Right lobe of liver (tissue), 6 donors: ENCODE results near the gene OR51G2. TPM values are rescaled to one million over a fixed set of nuclear protein-coding genes. Genes with fewer than 3 reads are reported as not detected.
"Not testable (repeated sequence)": the region's sequence is repeated elsewhere in the genome, so short reads cannot be mapped to it uniquely, and the experiment has no call there.

Source experiments
- ATAC-seq, 4 donors: fragments of 200-7000 bp; cut with Tn5 transposase; one replicate each; pipeline ENCODE4 v1.9.1; 2020; ENCODE audit warnings: mild to moderate bottlenecking in 4 of 4, moderate library complexity in 4 of 4
- DNase-seq, 3 donors: peaks; one replicate each; pipeline ENCODE4 v3.0.0-alpha.2; 2020
- H3K27ac ChIP-seq, 3 donors: fragments of 200-600 bp; one replicate each; pipeline ENCODE4 v1.8.0; 2022
- H3K27me3 ChIP-seq, 2 donors: fragments of 200-600 bp; one replicate each; pipeline ENCODE4 v1.8.0; 2022
- H3K36me3 ChIP-seq, 4 donors: fragments of 200-600 bp; sonication (generic) in 1 of 4; one replicate each; pipeline versions ENCODE4 v1.5.1 to v1.8.0; 2017 to 2022; ENCODE audit warnings: control low read depth in 1 of 4
- H3K4me1 ChIP-seq, 4 donors: fragments of 200-600 bp; sonication (generic) in 1 of 4; one replicate each; pipeline versions ENCODE4 v1.5.1 to v1.8.0; 2017 to 2022; ENCODE audit warnings: control low read depth in 1 of 4
- H3K4me3 ChIP-seq, 3 donors: fragments of 200-600 bp; one replicate each; pipeline ENCODE4 v1.8.0; 2022
- H3K9me3 ChIP-seq, 4 donors: fragments of 200-600 bp; sonication (generic) in 1 of 4; one replicate each; pipeline versions ENCODE4 v1.5.1 to v1.8.0; 2017 to 2022; ENCODE audit warnings: control low read depth in 1 of 4
- CTCF ChIP-seq, 4 donors: fragments of 200-600 bp in 3 of 4; fragments of 450-650 bp in 1 of 4; IDR thresholded peaks; one replicate each; pipeline versions ENCODE4 v1.5.1 to v1.8.0; 2016 to 2022; ENCODE audit warnings: antibody characterized with exemption in 4 of 4, mild to moderate bottlenecking in 2 of 4
- POLR2A ChIP-seq: fragments of 450-650 bp; IDR thresholded peaks from one replicate; pipeline ENCODE4 v1.6.1; 2017; ENCODE audit warnings: antibody characterized with exemption, mild to moderate bottlenecking
- WGBS: methylation state at CpG from one replicate; pipeline ENCODE4 v1.1.6; 2018; ENCODE audit warnings: low coverage, low lambda C conversion rate; ENCODE audit not compliant: insufficient coverage; ENCODE audit errors: missing lambda C conversion rate; 5-methylcytosine and 5-hydroxymethylcytosine counted together
- intact Hi-C, 2 donors: fragments of 100-400 bp; cut with DNase I; formaldehyde crosslinking; loops; one replicate each; pipeline versions ENCODE4 v1.11.2 to v1.14.1; 2022
- long read RNA-seq: library from polyadenylated mRNA; unstranded; transcript quantifications from one replicate; pipeline ENCODE4 v2.0.0, GENCODE V29; 2019
- total RNA-seq, 6 experiments: library from RNA; depleted of rRNA in 2 of 6; stranded (reverse); fragments of >200 nt in 2 of 6; fragmentation: NEBNext Ultra II Directional in 3 of 6; extraction: Animal tissue kit (Norgen Biotek cat#: 25700) in 3 of 6; gene quantifications; one replicate each; pipeline versions ENCODE4 v1.1.0 to v1.2.4, GENCODE V29; 2016 to 2023
- donor health status: DM: no; HTN: yes; CAD: no.
- donor health status: DM: no; HTN: no; CAD: no.
- donor health status: DM: no; HTN: no; CAD: no.
- donor health status: DM: no; HTN: yes; CAD: no.
- donor health status: DM: no; HTN: yes; CAD: no.

Gene OR51G2
- total RNA-seq: not detected
- long read RNA-seq: 0 reads

- Histone ChIP-seq H3K27me3 (no peaks in the 10 kb centered on the region), H3K4me3 (no peak within 1 kb of the TSS), H3K4me1 (no peaks in the 10 kb centered on the region), H3K27ac (no peak within 1 kb of the TSS), H3K9me3 (no peaks in the 10 kb centered on the region), H3K36me3 (no peaks in the 10 kb centered on the region)
- intact Hi-C loops: no loop called here
- 49% methylated on average over 4 of the region's 4 CpGs for WGBS
- TF ChIP-seq CTCF (IDR thresholded peaks at IDR 0.05) (no peak), POLR2A (no peak)
- no peak for ATAC-seq
- no peak for DNase-seq
Observed at GRCh38 chr11:4919250-4919649, at the start of gene OR51G2. OR51G2 (minus strand) TSS chr11:4919350; CDS start chr11:4915663, 3,687 bp downstream.

- no peaks in the 10 kb centered on the region for H3K4me1 ChIP-seq
- no peaks in the 10 kb centered on the region for H3K36me3 ChIP-seq
- DNase-seq: no peak
- no peaks in the 10 kb centered on the region for H3K27me3 ChIP-seq
- no peak for ATAC-seq
- no peak overlapping the region for H3K4me3 ChIP-seq
- 44% methylated on average over 1 of the region's 1 CpG for WGBS
- no peak overlapping the region for H3K27ac ChIP-seq
- no peak for TF ChIP-seq CTCF (IDR thresholded peaks at IDR 0.05)
- no peak for TF ChIP-seq POLR2A
- intact Hi-C loops: no loop called here
- peaks cover 0 to 3% (median 0%) of the 10 kb centered on the region in 4 donors for H3K9me3 ChIP-seq
Observed at GRCh38 chr11:4962816-4963215, 43.7 kb upstream of the OR51G2 start.

GRCh38 chr11:4960877-4961276, 41.7 kb upstream of the OR51G2 start:
- Histone ChIP-seq H3K4me3 (no peak overlapping the region), H3K4me1 (no peaks in the 10 kb centered on the region), H3K36me3 (no peaks in the 10 kb centered on the region), H3K9me3 (no peaks in the 10 kb centered on the region), H3K27me3 (no peaks in the 10 kb centered on the region), H3K27ac (no peak overlapping the region)
- intact Hi-C loops: no loop called here
- no peak for TF ChIP-seq POLR2A
- TF ChIP-seq CTCF (IDR thresholded peaks at IDR 0.05): no peak
- no peak for ATAC-seq
- no peak for DNase-seq
- 49% methylated on average over 3 of the region's 3 CpGs for whole genome bisulfite sequencing

GRCh38 chr11:4957396-4957795, 38.2 kb upstream of the OR51G2 start:
- no peak overlapping the region for H3K27ac ChIP-seq
- WGBS: 29% methylated on average over 2 of the region's 4 CpGs
- intact Hi-C loops: no loop called here
- H3K4me3 ChIP-seq: no peak overlapping the region
- no peak for TF ChIP-seq CTCF (IDR thresholded peaks at IDR 0.05)
- no peak for TF ChIP-seq POLR2A
- H3K27me3 ChIP-seq: no peaks in the 10 kb centered on the region
- no peaks in the 10 kb centered on the region for H3K36me3 ChIP-seq
- ATAC-seq (no peak), DNase-seq (no peak)
- no peaks in the 10 kb centered on the region for H3K9me3 ChIP-seq
- H3K4me1 ChIP-seq: no peaks in the 10 kb centered on the region

GRCh38 chr11:4955613-4956012, 36.5 kb upstream of the OR51G2 start, which contains the start of gene OR51A2:
OR51A2 (minus strand) TSS chr11:4955713; CDS start chr11:4955713, 0 bp downstream.
- DNase-seq, H3K9me3 ChIP-seq, H3K4me3 ChIP-seq, H3K27me3 ChIP-seq, H3K4me1 ChIP-seq, intact Hi-C loops, ATAC-seq, H3K36me3 ChIP-seq, H3K27ac ChIP-seq: not testable (repeated sequence)
- 46% methylated on average over 2 of the region's 2 CpGs for WGBS
